B cell (primary cell): ENCODE results near the gene ACSM3. TPM values are rescaled to one million over a fixed set of nuclear protein-coding genes. Genes with fewer than 3 reads are reported as not detected.

Experiments used
- ATAC-seq: fragments of 200-7000 bp; cut with Tn5 transposase; one replicate; pipeline ENCODE4 v1.10.0; 2021; ENCODE audit warnings: low read depth, mild to moderate bottlenecking, moderate number of reproducible peaks, moderate library complexity
- CTCF ChIA-PET: fragments of 350-600 bp; sonication (Branson Sonifier 250); formaldehyde crosslinking; loops from one replicate; lab custom pipeline; 2021; ENCODE audit warnings: antibody characterized with exemption, inconsistent platforms; lab: Charles Lee
- POLR2A ChIA-PET: fragments of 350-600 bp; sonication (Branson Sonifier 250); formaldehyde crosslinking; loops from one replicate; lab custom pipeline; 2021; ENCODE audit warnings: antibody characterized with exemption; lab: Charles Lee
- DNase-seq: peaks from one replicate; pipeline ENCODE4 v3.0.0; 2013
- H2AFZ ChIP-seq: 2 replicates; pipeline ENCODE4 v1.6.1; 2012; ENCODE audit warnings: mild to moderate bottlenecking, low read depth, low read length; ENCODE audit not compliant: insufficient read depth, poor library complexity, severe bottlenecking
- H3K27ac ChIP-seq, 2 donors: 1 replicate in 1 of 2; 2 replicates in 1 of 2; pipeline ENCODE4 v1.5.1; 2012 to 2013; ENCODE audit warnings: low read length in 2 of 2, mild to moderate bottlenecking in 2 of 2, moderate library complexity in 1 of 2
- H3K27me3 ChIP-seq, 4 experiments: fragments of 200-600 bp in 1 of 4; sonication (generic) in 1 of 4; replicated peaks in 1 of 4; 1 replicate in 2 of 4; 2 replicates in 2 of 4; pipeline versions ENCODE4 v1.6.1 to v1.7.0; 2013 to 2016; ENCODE audit warnings: low read length in 3 of 4, mild to moderate bottlenecking in 2 of 4, mixed read lengths in 1 of 4, moderate library complexity in 1 of 4; ENCODE audit not compliant: insufficient read depth in 4 of 4, control insufficient read depth in 3 of 4; ENCODE audit errors: control extremely low read depth in 1 of 4
- H3K36me3 ChIP-seq, 2 experiments: replicated peaks in 1 of 2; 1 replicate in 1 of 2; 2 replicates in 1 of 2; pipeline versions ENCODE4 v1.6.1 to v1.7.1; 2013; ENCODE audit warnings: low read length in 1 of 2; ENCODE audit not compliant: insufficient read depth in 2 of 2, control insufficient read depth in 1 of 2; ENCODE audit errors: control extremely low read depth in 1 of 2, extremely low read depth in 1 of 2
- H3K4me1 ChIP-seq, 2 donors: fragments of 200-600 bp in 1 of 2; sonication (generic) in 1 of 2; 1 replicate in 1 of 2; 2 replicates in 1 of 2; pipeline versions ENCODE4 v1.5.1 to v1.6.1; 2013 to 2017; ENCODE audit warnings: low read length in 2 of 2; ENCODE audit not compliant: control insufficient read depth in 2 of 2, insufficient read depth in 2 of 2
- H3K4me2 ChIP-seq: replicated peaks from 2 replicates; pipeline ENCODE3; 2012; ENCODE audit warnings: mild to moderate bottlenecking, low read depth, low read length; ENCODE audit not compliant: poor library complexity, severe bottlenecking
- H3K4me3 ChIP-seq, 5 experiments: fragments of 200-600 bp in 1 of 5; sonication (generic) in 1 of 5; 1 replicate in 3 of 5; 2 replicates in 2 of 5; pipeline versions ENCODE4 v1.5.1 to v1.7.0; 2011 to 2016; ENCODE audit warnings: low read length in 4 of 5, mild to moderate bottlenecking in 4 of 5, low read depth in 2 of 5, control low read depth in 1 of 5, moderate library complexity in 1 of 5; ENCODE audit not compliant: insufficient read depth in 1 of 5; ENCODE audit errors: control extremely low read depth in 1 of 5, extremely low read depth in 1 of 5
- H3K79me2 ChIP-seq: fragments of 200-600 bp; sonication (generic); one replicate; pipeline ENCODE4 v1.6.0; 2016; ENCODE audit warnings: low read length; ENCODE audit not compliant: control insufficient read depth, insufficient read depth
- H3K9ac ChIP-seq: fragments of 200-600 bp; sonication (generic); 2 replicates; pipeline ENCODE4 v1.6.1; 2017; ENCODE audit warnings: mild to moderate bottlenecking, low read length, moderate library complexity
- H3K9me3 ChIP-seq, 3 donors: one replicate each; pipeline versions ENCODE4 v1.6.1 to v1.7.1; 2013; ENCODE audit warnings: low read length in 2 of 3; ENCODE audit not compliant: control insufficient read depth in 2 of 3, insufficient read depth in 1 of 3; ENCODE audit errors: control extremely low read depth in 1 of 3
- H4K20me1 ChIP-seq: 2 replicates; pipeline ENCODE4 v1.6.0; 2012; ENCODE audit warnings: mild to moderate bottlenecking, low read length; ENCODE audit not compliant: insufficient read depth, control insufficient read depth, poor library complexity, severe bottlenecking
- H3K27ac Mint-ChIP-seq: one replicate; pipeline ENCODE4 v1.8.0; 2021; ENCODE audit warnings: mixed read lengths
- H3K27me3 Mint-ChIP-seq: one replicate; pipeline ENCODE4 v1.8.0; 2021; ENCODE audit warnings: mixed read lengths
- H3K4me1 Mint-ChIP-seq: one replicate; pipeline ENCODE4 v1.8.0; 2021; ENCODE audit warnings: mixed read lengths
- H3K4me3 Mint-ChIP-seq: one replicate; pipeline ENCODE4 v1.8.0; 2021; ENCODE audit warnings: mixed read lengths
- H3K9me3 Mint-ChIP-seq: one replicate; pipeline ENCODE4 v1.8.0; 2022; ENCODE audit warnings: mixed read lengths; ENCODE audit not compliant: insufficient read depth
- CTCF ChIP-seq: fragments of 200-600 bp; IDR thresholded peaks from one replicate; pipeline ENCODE4 v1.8.0; 2022; ENCODE audit warnings: antibody characterized with exemption, mild to moderate bottlenecking
- EZH2 ChIP-seq: IDR thresholded peaks from 2 replicates; pipeline ENCODE4 v1.6.1; 2012; ENCODE audit warnings: borderline replicate concordance, low read depth, mild to moderate bottlenecking, moderate library complexity, low read length; ENCODE audit not compliant: insufficient read depth, poor library complexity, severe bottlenecking
- WGBS: methylation state at CpG from one replicate; pipeline ENCODE4 v1.1.5; 2013; ENCODE audit warnings: missing lambda C conversion rate; ENCODE audit not compliant: insufficient coverage; 5-methylcytosine and 5-hydroxymethylcytosine counted together
- intact Hi-C: fragments of 100-400 bp; cut with micrococcal nuclease; formaldehyde crosslinking; loops from one replicate; pipeline ENCODE4 v1.10.0; 2022
- polyA plus RNA-seq: library from polyadenylated mRNA; depleted of rRNA; stranded (reverse); fragments of >200 nt; gene quantifications from 2 replicates; pipeline ENCODE4 v1.2.3, GENCODE V29; 2012
- total RNA-seq, 2 donors: library from RNA; stranded (reverse); fragments of 120-200 nt in 1 of 2; gene quantifications; 1 replicate in 1 of 2; 2 replicates in 1 of 2; pipeline versions ENCODE4 v1.2.3 to v1.2.4, GENCODE V29; 2013 to 2022

Gene ACSM3
- total and polyA plus RNA-seq, 2 donors (not counting 1 experiment from before 2014, with no cell fraction given) = 6.3 to 84.2 TPM

GRCh38 chr16:20735490-20735889 lies 28.3 kb upstream of the ACSM3 start:
- H3K4me3 ChIP-seq = no peak overlapping the region
- H4K20me1 ChIP-seq = peaks cover 27% of the 10 kb centered on the region
- ATAC-seq (no peak), DNase-seq (no peak)
- TF ChIP-seq CTCF (no peak), EZH2 (no peak)
- no peak overlapping the region for H2AFZ ChIP-seq
- ChIA-PET POLR2A (no interaction called here), CTCF (no interaction called here)
- intact Hi-C loops = no loop called here
- H3K27me3 ChIP-seq = no peaks in the 10 kb centered on the region
- H3K27ac ChIP-seq = no peak overlapping the region
- peaks cover 16 to 47% of the 10 kb centered on the region in 2 experiments for H3K36me3 ChIP-seq
- Mint-ChIP-seq H3K4me1 (peaks cover 15% of the 10 kb centered on the region), H3K27me3 (no peaks in the 10 kb centered on the region), H3K9me3 (no peaks in the 10 kb centered on the region), H3K27ac (no peak overlapping the region), H3K4me3 (no peak overlapping the region)
- peaks cover 12 to 14% of the 10 kb centered on the region in 2 donors for H3K4me1 ChIP-seq
- no peak overlapping the region for H3K9ac ChIP-seq
- no CpG with 5 or more reads among the region's 1 CpG for WGBS
- H3K4me2 ChIP-seq = no peak overlapping the region
- peaks cover 25% of the 10 kb centered on the region for H3K79me2 ChIP-seq
- no peaks in the 10 kb centered on the region for H3K9me3 ChIP-seq

GRCh38 chr16:20740007-20740883 lies 23.6 kb upstream of the ACSM3 start:
- Mint-ChIP-seq H3K9me3 (no peaks in the 10 kb centered on the region), H3K4me3 (peak overlapping the region; percentile 95), H3K27ac (peak overlapping the region; percentile 22), H3K4me1 (peaks cover 22% of the 10 kb centered on the region), H3K27me3 (no peaks in the 10 kb centered on the region)
- Histone ChIP-seq H3K9me3 (peaks cover 0 to 3% (median 0%) of the 10 kb centered on the region in 3 donors), H3K36me3 (peaks cover 13 to 38% of the 10 kb centered on the region in 2 experiments), H3K4me3 (peak overlapping the region; percentile 74 to 100 (median 90)), H3K27ac (peak overlapping the region; percentile 52 to 84), H3K4me1 (peaks cover 19 to 23% of the 10 kb centered on the region in 2 donors), H3K79me2 (peaks cover 32% of the 10 kb centered on the region), H4K20me1 (peaks cover 28% of the 10 kb centered on the region), H3K27me3 (no peaks in the 10 kb centered on the region), H3K4me2 (peak overlapping the region; percentile 78), H3K9ac (peak overlapping the region; percentile 80), H2AFZ (peak overlapping the region; percentile 46)
- ATAC-seq (no peak), DNase-seq (peak; percentile 41)
- CTCF ChIA-PET = interaction anchor here (3.6 kb wide), 1 partner anchor 63 kb away, joined by 13 read pairs; no protein-coding TSS in a partner anchor
- no peak for TF ChIP-seq EZH2
- peak; percentile 55 for TF ChIP-seq CTCF
- intact Hi-C loops = loop anchor here (2.0 to 10.0 kb wide), 4 partner anchors 63 to 1451 kb away; partner anchors contain the start of genes CCP110, GDE1 and LDAF1
- POLR2A ChIA-PET = interaction anchor here (0.8 kb wide), 1 partner anchor 65 kb away, joined by 4 read pairs; no protein-coding TSS in a partner anchor
- WGBS = 89% methylated on average over 3 of the region's 11 CpGs
